ENCODE measurements around the gene BACH2. TPM values are rescaled to one million over a fixed set of nuclear protein-coding genes. Genes with fewer than 3 reads are reported as not detected.
A peak's percentile ranks its signal among the peaks of the same experiment; 100 is the strongest.
"Not testable (repeated sequence)": the region's sequence is repeated elsewhere in the genome, so short reads cannot be mapped to it uniquely, and the experiment has no call there.

BACH2 gene
- 0.52 and 0.89 TPM in 2 replicates for total RNA-seq

- DNase-seq (ENCODE audit: low read depth): peak; percentile 69
Measured at GRCh38 chr6:90296341-90297114, at the start of gene BACH2. Gene BACH2 (minus strand): TSS chr6:90296843. CDS start chr6:90008844, 287,999 bp downstream.

- DNase-seq (ENCODE audit: low read depth): peak; percentile 48
Measured at GRCh38 chr6:90343576-90343975, 46.9 kb upstream of the BACH2 start.

- DNase-seq (ENCODE audit: low read depth): no peak
Measured at GRCh38 chr6:90338409-90338808, 41.8 kb upstream of the BACH2 start.

GRCh38 chr6:90336388-90336947 lies 39.8 kb upstream of the BACH2 start:
- no peak for DNase-seq (ENCODE audit: low read depth)

- no peak for DNase-seq (ENCODE audit: low read depth)
Measured at GRCh38 chr6:90333928-90334327, 37.3 kb upstream of the BACH2 start.

GRCh38 chr6:90332978-90333543 lies 36.4 kb upstream of the BACH2 start:
- DNase-seq (ENCODE audit: low read depth): not testable (repeated sequence)

- DNase-seq (ENCODE audit: low read depth): no peak
Measured at GRCh38 chr6:90329386-90330077, 32.9 kb upstream of the BACH2 start.

GRCh38 chr6:90328004-90328403 lies 31.4 kb upstream of the BACH2 start:
- peak; percentile 79 for DNase-seq (ENCODE audit: low read depth)

- no peak for DNase-seq (ENCODE audit: low read depth)
Measured at GRCh38 chr6:90326404-90327057, 29.9 kb upstream of the BACH2 start.

- DNase-seq (ENCODE audit: low read depth): no peak
Measured at GRCh38 chr6:90323706-90324105, 27.1 kb upstream of the BACH2 start.

- DNase-seq (ENCODE audit: low read depth): no peak
Measured at GRCh38 chr6:90322976-90323474, 26.4 kb upstream of the BACH2 start.

- DNase-seq (ENCODE audit: low read depth): no peak
Measured at GRCh38 chr6:90319979-90320685, 23.5 kb upstream of the BACH2 start.

GRCh38 chr6:90319044-90319443 lies 22.4 kb upstream of the BACH2 start:
- DNase-seq (ENCODE audit: low read depth): no peak

GRCh38 chr6:90315986-90316385 lies 19.3 kb upstream of the BACH2 start:
- no peak for DNase-seq (ENCODE audit: low read depth)

- no peak for DNase-seq (ENCODE audit: low read depth)
Measured at GRCh38 chr6:90315354-90315950, 18.8 kb upstream of the BACH2 start.

GRCh38 chr6:90314514-90314913 lies 17.9 kb upstream of the BACH2 start:
- no peak for DNase-seq (ENCODE audit: low read depth)

GRCh38 chr6:90311569-90311968 lies 14.9 kb upstream of the BACH2 start:
- DNase-seq (ENCODE audit: low read depth): no peak

- no peak for DNase-seq (ENCODE audit: low read depth)
Measured at GRCh38 chr6:90305800-90306448, 9.3 kb upstream of the BACH2 start.

GRCh38 chr6:90304308-90304707 lies 7.7 kb upstream of the BACH2 start:
- DNase-seq (ENCODE audit: low read depth): no peak

- DNase-seq (ENCODE audit: low read depth): no peak
Measured at GRCh38 chr6:90303039-90303438, 6.4 kb upstream of the BACH2 start.
